HG03175 (cell line): ENCODE data around the gene CD300LF.

ENCODE experiments used
- ATAC-seq: cut with Tn5 transposase; IDR thresholded peaks from one replicate; pipeline ENCODE4 v1.9.1; 2021; ENCODE audit warnings: mild to moderate bottlenecking, moderate library complexity; ENCODE audit not compliant: unreplicated experiment

The CD300LF gene

GRCh38 chr17:74712756-74713155 lies at the start of gene CD300LF:
TSS of gene CD300LF (minus strand) at chr17:74712923. CDS start at chr17:74712866, 57 bp downstream.
- ATAC-seq, result no peak

GRCh38 chr17:74761931-74762330 lies 49.2 kb upstream of the CD300LF start:
- no peak for ATAC-seq

- no peak for ATAC-seq
Measured at GRCh38 chr17:74761419-74761818, 48.7 kb upstream of the CD300LF start.

- no peak for ATAC-seq
Measured at GRCh38 chr17:74760404-74761105, 47.8 kb upstream of the CD300LF start.

- ATAC-seq, result no peak
Measured at GRCh38 chr17:74759941-74760340, 47.2 kb upstream of the CD300LF start.

- ATAC-seq, result peak; percentile 58
Measured at GRCh38 chr17:74759243-74759801, 46.6 kb upstream of the CD300LF start.

GRCh38 chr17:74758848-74759168 lies 46.1 kb upstream of the CD300LF start:
- no peak for ATAC-seq

- ATAC-seq, result no peak
Measured at GRCh38 chr17:74757931-74758847, 45.5 kb upstream of the CD300LF start.

- no peak for ATAC-seq
Measured at GRCh38 chr17:74757502-74757901, 44.8 kb upstream of the CD300LF start.

GRCh38 chr17:74756891-74757290 lies 44.2 kb upstream of the CD300LF start:
- no peak for ATAC-seq

GRCh38 chr17:74755533-74755932 lies 42.8 kb upstream of the CD300LF start:
- no peak for ATAC-seq

GRCh38 chr17:74754832-74755231 lies 42.1 kb upstream of the CD300LF start:
- no peak for ATAC-seq

- no peak for ATAC-seq
Measured at GRCh38 chr17:74752822-74753401, 40.2 kb upstream of the CD300LF start.

GRCh38 chr17:74752415-74752814 lies 39.7 kb upstream of the CD300LF start:
- ATAC-seq, result no peak

- no peak for ATAC-seq
Measured at GRCh38 chr17:74750327-74751069, 37.8 kb upstream of the CD300LF start.

- no peak for ATAC-seq
Measured at GRCh38 chr17:74750039-74750326, 37.3 kb upstream of the CD300LF start.

GRCh38 chr17:74749279-74750038 lies 36.7 kb upstream of the CD300LF start:
- no peak for ATAC-seq

GRCh38 chr17:74748529-74749278 lies 36.0 kb upstream of the CD300LF start, which contains the start of gene NHERF1:
TSS of gene NHERF1 (plus strand) at chr17:74748628. CDS start at chr17:74748847, 219 bp downstream.
- ATAC-seq, result peak; percentile 93

- no peak for ATAC-seq
Measured at GRCh38 chr17:74748279-74748528, 35.5 kb upstream of the CD300LF start.

GRCh38 chr17:74746922-74747321 lies 34.2 kb upstream of the CD300LF start:
- ATAC-seq, result no peak
